NCI-H510A (cell line): ENCODE results near the gene OIT3.
A peak's percentile ranks its signal among the peaks of the same experiment; 100 is the strongest.

Experiments used
- DNase-seq: peaks from one replicate; lab custom pipeline; 2025; lab: John Stamatoyannopoulos, UW

Gene OIT3

DNA sequence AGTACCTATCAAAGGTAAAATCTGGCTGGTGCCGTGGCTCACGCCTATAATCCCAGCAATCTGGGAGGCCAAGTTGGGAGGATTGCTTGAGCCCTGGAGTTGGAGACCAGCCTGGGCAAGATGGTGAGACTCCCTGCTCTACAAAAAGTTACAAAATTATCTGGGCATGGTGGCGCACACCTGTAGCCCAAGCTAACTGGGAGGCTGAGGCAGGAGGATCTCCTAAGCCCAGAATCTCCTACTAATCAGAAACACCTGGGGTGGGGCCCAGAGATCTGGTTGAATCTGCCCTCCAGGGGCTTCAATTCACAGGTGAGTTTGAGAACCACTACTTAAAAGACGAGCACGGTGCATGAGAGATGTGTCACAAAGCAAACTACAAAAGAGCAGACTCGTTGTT, 58.6 kb downstream of the OIT3 start:
- no peak for DNase-seq

DNA sequence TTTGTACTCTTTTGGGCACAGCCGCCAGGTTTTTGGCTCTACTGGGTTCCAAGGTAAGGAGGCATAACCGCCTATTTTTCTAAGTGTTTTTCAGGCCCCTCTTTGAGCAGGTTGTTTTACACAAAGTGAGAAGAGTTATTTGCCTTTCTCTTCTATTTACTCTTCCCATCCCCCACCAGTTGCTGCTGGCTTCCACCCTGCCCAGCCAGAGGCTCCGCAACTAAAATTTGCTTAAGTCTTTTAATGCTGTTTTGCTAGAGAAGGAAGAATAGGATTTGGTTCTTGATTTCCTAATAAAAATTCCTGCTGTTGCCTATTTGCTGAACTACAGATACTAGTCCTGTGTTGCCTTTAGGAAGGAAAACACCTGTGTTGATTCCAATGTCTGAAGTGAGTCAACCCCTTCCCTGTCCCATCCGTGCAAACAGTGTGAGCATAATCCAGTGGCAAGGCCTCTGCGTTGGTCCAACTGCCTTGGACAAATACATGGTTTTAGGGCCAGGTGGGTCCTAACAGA, 59.2 kb downstream of the OIT3 start:
- DNase-seq: peak; percentile 61

DNA sequence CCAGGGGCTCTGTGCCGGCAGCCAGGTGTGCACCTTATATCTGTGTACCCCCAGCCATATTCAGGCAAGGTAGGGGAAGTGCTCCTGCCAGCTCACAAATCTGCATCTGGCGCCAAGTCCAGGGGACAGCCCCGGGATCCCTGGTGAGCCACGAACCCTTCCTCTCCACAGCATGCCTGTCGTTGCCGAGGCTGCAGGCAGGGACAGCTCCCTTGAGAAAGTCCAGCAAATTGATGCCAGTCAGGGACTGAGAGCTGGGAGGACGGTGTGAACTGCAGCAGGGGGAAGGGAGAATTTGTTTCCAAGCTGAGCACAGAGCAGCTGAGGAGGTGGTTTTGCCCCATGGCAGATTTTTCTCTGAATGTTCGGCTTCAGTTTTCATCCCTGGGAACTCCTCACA, 60.1 kb downstream of the OIT3 start:
- no peak for DNase-seq

DNA sequence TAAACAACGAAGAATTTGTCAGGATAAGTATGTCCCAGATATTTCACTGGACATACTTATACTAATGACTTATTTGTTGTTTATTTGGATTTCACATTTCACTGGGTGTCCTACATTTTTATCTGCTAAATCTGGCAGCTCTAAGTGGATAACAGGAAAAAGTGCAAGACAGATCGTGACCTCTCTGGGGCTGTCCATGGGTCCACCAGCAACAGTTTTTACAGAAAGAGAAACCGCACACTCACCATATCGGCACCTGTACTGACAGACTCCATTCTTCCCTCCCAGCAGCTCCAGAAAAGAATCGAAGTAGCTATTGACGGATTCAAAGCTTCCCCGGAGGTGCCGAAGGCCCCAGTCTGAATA, 60.7 kb downstream of the OIT3 start:
- DNase-seq: no peak

DNA sequence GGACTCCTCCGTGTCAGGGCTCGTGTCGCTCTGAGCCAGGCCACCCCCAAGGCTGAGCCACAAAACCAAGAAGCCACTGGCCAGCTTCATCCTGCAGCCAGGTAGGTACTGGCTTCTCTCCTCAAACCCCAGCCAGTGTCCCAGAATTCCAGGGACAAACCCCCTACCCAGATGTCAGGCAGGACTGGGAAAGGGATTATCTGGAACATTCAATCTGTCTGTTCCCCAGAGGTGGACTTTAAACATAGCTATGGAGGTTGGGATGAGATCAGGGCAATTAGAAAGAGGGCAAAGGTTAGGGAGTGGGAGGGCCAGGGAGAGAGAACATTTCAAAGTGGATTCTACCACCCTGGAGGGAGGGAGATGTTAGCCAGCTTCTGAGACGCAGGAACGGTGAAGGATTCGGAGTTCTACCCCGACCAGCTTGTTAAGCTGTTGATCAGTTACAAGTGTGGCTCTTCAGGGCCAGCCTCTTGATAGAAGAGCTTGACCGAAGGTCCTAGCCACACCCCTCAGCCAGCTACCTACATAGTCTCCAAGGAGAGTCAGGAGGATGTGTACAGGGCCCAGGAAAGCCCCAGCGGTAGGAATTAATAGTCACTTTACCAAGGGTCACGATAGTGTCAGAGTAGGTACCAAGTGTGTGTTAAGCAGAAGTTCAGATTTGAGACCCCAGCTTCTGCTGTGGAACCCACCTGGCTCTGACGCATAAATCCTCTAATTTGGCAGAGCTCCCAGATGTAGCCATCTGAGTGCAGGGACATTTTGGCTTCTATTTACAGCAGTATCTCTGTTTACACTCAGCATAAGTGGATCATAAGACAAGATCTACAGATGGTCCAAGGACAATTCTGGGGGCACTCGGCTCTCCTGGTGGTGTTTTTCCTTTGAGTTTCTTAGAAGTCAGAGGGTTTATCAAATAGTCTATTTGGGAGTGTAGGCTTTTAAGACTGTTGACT, 61.3 kb downstream of the OIT3 start, which contains the start of gene PLA2G12B:
PLA2G12B (minus strand) TSS at position 211 of the 959 bp plus-strand sequence; CDS start at position 90, 121 bp downstream.
- peak; percentile 60 for DNase-seq

DNA sequence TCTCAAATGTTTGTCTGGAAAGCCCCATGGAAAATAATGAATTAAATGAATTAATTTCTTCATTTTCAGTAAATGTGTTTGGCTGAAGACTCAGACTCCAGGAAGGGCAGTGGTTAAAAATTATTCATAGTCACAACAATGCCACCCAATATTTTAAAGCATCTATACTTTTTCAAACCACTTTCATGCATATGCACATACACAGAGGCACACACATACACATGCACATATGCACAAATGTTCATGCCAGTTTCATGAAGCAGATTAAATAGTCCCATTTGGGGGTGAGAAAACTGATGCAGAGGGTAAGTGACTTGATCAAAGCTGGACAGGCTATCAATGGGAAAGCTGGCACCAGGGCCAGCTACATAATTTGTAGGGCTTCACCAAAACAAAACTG, 62.5 kb downstream of the OIT3 start:
- no peak for DNase-seq

DNA sequence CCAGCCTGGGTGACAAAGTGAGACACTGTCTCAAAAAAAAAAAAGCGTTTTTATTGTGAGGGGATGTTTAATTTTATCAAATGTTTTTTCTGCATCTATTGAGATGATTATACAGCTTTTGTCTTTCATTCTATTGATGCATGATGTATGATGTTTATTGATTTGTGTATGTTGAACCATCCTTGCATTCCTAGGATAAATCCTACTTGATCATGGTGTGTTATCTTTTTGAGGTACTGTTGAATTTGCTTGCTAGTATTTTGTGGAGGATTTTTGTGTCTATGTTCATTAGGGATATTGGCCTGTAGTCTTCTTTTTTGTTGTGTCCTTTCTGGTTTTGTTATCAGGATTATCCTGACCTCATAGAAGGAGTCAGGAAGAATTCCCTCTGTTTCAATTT, 83.3 kb downstream of the OIT3 start:
- no peak for DNase-seq

DNA sequence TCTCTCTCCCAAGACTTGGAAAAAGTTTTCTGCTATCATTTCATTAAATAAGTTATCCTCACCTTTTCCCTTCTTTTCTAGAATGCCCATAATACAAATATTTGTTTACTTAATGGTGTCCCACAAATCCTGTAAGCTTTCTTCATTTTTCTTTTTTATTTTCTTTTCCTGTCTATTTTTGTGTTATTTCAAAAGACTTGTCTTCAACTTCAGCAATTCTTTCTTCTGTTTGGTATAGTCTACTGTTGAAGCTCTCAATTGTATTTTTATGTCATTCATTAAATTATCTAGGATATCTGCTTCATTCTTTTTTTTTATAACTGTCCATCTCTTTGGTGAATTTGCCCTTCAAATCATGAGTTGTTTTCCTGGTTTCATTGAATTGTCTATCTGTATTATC, 86.2 kb downstream of the OIT3 start:
- DNase-seq: no peak

DNA sequence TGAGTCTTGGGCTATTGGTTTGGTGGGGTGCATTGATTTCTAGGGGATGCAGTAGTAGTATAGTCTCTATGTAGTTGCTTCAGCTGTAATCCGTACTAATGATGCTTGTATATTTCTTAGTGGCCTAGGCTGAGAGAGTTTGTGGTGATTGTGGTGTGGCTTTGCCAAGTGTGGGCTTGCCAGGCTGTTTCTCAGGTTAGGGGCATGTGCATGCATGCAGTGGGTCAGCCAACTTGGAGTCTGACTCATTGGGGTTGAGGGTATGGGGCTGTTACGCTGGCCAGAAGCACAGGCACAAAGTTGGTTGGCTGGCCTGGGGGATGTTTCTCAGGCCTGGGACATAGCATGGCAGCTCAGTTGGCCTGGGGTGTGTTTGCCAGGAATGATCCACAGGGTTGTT, 86.8 kb downstream of the OIT3 start:
- DNase-seq: no peak

DNA sequence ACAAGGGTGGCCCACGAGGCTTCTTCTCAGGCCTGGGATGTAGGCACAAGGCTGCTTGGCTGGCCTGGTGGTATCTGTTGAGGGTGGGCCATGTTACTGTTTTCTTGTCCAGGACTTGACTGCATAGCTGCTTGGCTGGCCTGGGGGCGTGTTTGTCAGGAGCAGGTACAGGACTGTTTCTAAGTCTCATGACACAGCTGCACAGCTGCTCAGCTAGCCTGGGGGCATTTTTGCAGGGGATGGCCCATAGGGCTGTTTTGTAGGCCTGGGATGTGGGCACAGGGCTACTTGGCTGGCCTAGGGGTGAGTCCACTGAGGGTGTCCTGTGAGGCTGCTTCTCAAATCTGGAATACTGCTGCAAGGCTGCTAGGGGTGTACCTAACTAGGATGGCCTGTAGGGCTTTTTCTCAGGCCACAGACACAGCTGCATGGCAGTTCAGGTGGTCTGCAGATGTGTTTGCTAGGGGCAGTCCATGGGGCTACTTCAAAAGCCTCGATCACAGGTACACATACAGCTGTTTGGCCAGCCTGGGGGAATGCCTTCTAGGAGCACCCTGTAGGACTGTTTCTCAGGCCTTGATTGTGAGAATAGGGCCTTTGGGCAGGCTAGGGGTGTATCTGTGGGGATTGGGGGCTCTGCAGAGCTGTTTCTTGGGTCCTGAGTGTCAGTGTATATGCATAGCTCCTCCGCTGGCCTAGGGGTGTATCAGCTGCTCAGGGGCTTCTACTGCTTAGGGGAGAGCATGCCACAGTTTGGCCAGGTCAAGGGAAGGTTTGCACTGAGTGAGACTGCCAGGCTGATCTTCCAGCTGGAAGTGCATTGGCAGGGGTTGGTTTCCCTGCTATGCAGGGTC, 87.7 kb downstream of the OIT3 start:
- no peak for DNase-seq

DNA sequence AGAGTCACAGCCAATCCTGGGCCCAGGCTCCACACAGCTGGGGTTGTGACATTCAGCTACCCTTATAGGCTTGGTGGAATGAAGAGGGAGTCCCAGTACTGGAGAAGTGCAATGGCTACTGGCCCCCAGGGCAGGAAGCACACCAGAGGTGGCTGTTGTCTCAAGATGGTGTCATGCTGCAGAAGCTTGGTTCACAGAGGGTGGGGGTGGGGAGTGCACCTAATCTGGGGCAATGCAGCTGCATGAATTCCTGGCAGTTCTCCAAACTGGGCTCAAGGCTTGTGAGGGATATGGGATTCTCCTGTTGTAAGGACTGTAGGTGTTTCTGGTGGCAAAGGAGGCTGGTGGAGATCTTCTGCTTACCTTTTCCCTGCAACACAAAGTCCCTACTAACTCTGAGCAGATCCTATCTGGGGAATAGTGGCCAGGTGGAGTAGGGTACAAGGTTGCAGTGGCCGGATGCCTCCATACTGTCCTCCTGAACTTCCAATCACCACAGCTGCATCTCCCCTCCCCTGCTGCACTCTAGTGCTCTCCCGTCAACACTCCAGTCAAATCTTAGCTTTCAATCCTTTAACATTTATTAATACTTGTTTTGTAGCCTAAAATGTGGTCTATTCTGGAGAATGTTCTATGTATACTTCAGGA, 88.5 kb downstream of the OIT3 start:
- no peak for DNase-seq
